ENCODE measurements around the gene TBC1D22A. TPM values are rescaled to one million over a fixed set of nuclear protein-coding genes. Genes with fewer than 3 reads are reported as not detected.

TBC1D22A gene
- total RNA-seq, 1 experiment from 2014 or later, result 32.6 TPM

DNA sequence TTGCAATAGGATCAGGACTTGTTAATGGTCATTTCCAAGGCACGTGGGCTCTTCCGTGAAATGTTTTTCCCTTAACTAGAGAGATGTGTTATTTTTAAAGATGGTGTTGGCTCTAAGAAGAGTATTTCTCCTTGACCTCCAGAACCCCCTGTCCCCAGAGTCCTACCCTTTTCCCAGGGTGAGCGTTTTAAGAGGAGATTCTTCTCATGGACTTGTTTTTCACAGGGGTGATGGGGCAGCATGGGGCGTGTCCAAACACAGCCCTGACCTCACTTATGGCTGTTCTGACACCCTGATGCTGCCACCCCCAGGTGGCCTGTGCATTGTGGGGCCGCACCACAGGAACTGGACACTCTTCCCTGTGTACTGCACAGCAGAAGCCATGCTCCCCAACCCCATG is 335.7 kb downstream of the TBC1D22A start:
- Histone ChIP-seq H3K9me3 (peaks cover 7% of the 10 kb centered on the region; the same call in 1 of the 2 replicates), H3K4me1 (peaks cover 34% of the 10 kb centered on the region), H3K4me3 (ENCODE audit: low read depth, low read length) (no peak overlapping the region), H3K36me3 (ENCODE audit: control insufficient read depth, insufficient read depth, low read length) (peaks cover 2% of the 10 kb centered on the region; the same call in 1 of the 2 replicates), H3K27me3 (replicated peaks; ENCODE audit: control insufficient read depth, insufficient read depth, low read length) (no peaks in the 10 kb centered on the region)
- no peak for DNase-seq
- H3K36me3 Mint-ChIP-seq (ENCODE audit: insufficient read depth, unreplicated experiment), result peaks cover 36% of the 10 kb centered on the region
- no peak overlapping the region for H3K27ac Mint-ChIP-seq (ENCODE audit: unreplicated experiment)
- H3K27me3 Mint-ChIP-seq (ENCODE audit: insufficient read depth, unreplicated experiment), result no peaks in the 10 kb centered on the region
- POLR2A ChIA-PET, result no interaction called here
- H3K4me3 Mint-ChIP-seq (ENCODE audit: unreplicated experiment), result no peak overlapping the region
- peaks cover 16% of the 10 kb centered on the region for H3K4me1 Mint-ChIP-seq (ENCODE audit: low read depth, unreplicated experiment)
- CTCF ChIA-PET, result no interaction called here
- intact Hi-C loops (cut with micrococcal nuclease; ENCODE audit: unreplicated experiment), result no loop called here
- no TSS peak for BruUV-seq (replicated peaks)
- H3K9me3 Mint-ChIP-seq (ENCODE audit: unreplicated experiment), result peaks cover 12% of the 10 kb centered on the region
- TF ChIP-seq, protein P1, sequence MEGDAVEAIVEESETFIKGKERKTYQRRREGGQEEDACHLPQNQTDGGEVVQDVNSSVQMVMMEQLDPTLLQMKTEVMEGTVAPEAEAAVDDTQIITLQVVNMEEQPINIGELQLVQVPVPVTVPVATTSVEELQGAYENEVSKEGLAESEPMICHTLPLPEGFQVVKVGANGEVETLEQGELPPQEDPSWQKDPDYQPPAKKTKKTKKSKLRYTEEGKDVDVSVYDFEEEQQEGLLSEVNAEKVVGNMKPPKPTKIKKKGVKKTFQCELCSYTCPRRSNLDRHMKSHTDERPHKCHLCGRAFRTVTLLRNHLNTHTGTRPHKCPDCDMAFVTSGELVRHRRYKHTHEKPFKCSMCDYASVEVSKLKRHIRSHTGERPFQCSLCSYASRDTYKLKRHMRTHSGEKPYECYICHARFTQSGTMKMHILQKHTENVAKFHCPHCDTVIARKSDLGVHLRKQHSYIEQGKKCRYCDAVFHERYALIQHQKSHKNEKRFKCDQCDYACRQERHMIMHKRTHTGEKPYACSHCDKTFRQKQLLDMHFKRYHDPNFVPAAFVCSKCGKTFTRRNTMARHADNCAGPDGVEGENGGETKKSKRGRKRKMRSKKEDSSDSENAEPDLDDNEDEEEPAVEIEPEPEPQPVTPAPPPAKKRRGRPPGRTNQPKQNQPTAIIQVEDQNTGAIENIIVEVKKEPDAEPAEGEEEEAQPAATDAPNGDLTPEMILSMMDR (IDR thresholded peaks at IDR 0.05; ENCODE audit: insufficient read depth in 1 of 2, low read depth in 1 of 2, low read length in 1 of 2, severe bottlenecking in 1 of 2, unreplicated experiment in 1 of 2), result no peak

DNA sequence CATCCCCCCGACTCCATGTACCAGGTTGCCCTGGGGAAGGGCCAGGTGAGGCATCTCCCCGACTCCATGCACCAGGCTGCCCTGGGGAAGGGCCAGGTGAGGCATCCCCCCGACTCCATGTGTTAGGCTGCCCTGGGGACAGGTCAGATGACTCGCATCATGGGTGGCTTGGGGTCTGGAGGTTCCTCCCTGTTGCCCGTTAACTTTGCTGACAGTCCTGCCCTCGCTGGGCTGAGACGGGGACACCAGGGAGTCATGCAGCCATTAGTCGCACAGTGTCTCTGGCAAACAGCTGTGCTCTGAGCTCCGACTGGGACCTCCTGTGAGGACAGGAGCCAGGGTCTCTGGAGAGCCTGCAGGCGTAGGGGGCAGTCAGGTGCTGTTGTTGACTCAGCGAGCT is 336.1 kb downstream of the TBC1D22A start:
- peaks cover 8% of the 10 kb centered on the region for H3K9me3 Mint-ChIP-seq (ENCODE audit: unreplicated experiment)
- H3K4me1 ChIP-seq, result peaks cover 38% of the 10 kb centered on the region
- H3K4me3 ChIP-seq (ENCODE audit: low read depth, low read length), result no peak overlapping the region
- intact Hi-C loops (cut with micrococcal nuclease; ENCODE audit: unreplicated experiment), result no loop called here
- H3K4me3 Mint-ChIP-seq (ENCODE audit: unreplicated experiment), result no peak overlapping the region
- H3K4me1 Mint-ChIP-seq (ENCODE audit: low read depth, unreplicated experiment), result peaks cover 20% of the 10 kb centered on the region
- peaks cover 40% of the 10 kb centered on the region for H3K36me3 Mint-ChIP-seq (ENCODE audit: insufficient read depth, unreplicated experiment)
- no peak overlapping the region for H3K27ac Mint-ChIP-seq (ENCODE audit: unreplicated experiment)
- CTCF ChIA-PET, result no interaction called here
- TF ChIP-seq, protein P1 (IDR thresholded peaks at IDR 0.05; ENCODE audit: insufficient read depth in 1 of 2, low read depth in 1 of 2, low read length in 1 of 2, severe bottlenecking in 1 of 2, unreplicated experiment in 1 of 2), result no peak
- no TSS peak for BruUV-seq (replicated peaks)
- DNase-seq, result no peak
- POLR2A ChIA-PET, result no interaction called here
- H3K36me3 ChIP-seq (ENCODE audit: control insufficient read depth, insufficient read depth, low read length), result peaks cover 2% of the 10 kb centered on the region; the same call in 1 of the 2 replicates
- H3K27me3 ChIP-seq (replicated peaks; ENCODE audit: control insufficient read depth, insufficient read depth, low read length), result no peaks in the 10 kb centered on the region
- peaks cover 4% of the 10 kb centered on the region; the same call in 1 of the 2 replicates for H3K9me3 ChIP-seq
- H3K27me3 Mint-ChIP-seq (ENCODE audit: insufficient read depth, unreplicated experiment), result no peaks in the 10 kb centered on the region

DNA sequence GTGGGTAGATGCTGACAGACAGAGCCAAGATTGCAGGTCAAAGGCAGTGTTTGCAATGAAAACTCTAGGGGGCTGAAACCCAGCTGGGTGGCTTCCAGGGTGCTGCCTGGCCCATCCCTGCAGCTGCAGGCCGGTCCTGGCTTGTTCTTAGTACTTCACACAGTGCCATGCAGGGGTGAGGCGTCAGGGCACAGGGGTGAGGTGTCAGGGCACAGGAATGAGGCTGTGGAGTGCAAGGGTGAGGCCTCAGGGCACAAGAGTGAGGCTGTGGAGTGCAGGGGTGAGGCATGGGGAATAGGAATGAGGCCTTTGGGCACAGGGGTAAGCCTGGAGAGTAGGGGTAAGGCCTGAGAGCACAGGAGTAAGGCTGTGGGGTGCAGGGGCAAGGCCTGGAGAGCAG is 337.6 kb downstream of the TBC1D22A start:
- H3K9me3 ChIP-seq, result no peaks in the 10 kb centered on the region
- H3K27ac Mint-ChIP-seq (ENCODE audit: unreplicated experiment), result peak overlapping the region; percentile 94
- no peaks in the 10 kb centered on the region for H3K27me3 Mint-ChIP-seq (ENCODE audit: insufficient read depth, unreplicated experiment)
- H3K36me3 Mint-ChIP-seq (ENCODE audit: insufficient read depth, unreplicated experiment), result peaks cover 41% of the 10 kb centered on the region
- ChIA-PET CTCF (no interaction called here), POLR2A (no interaction called here)
- no peak overlapping the region for H3K4me3 Mint-ChIP-seq (ENCODE audit: unreplicated experiment)
- peaks cover 47% of the 10 kb centered on the region for H3K4me1 ChIP-seq
- no peaks in the 10 kb centered on the region for H3K9me3 Mint-ChIP-seq (ENCODE audit: unreplicated experiment)
- no peak overlapping the region for H3K4me3 ChIP-seq (ENCODE audit: low read depth, low read length)
- H3K36me3 ChIP-seq (ENCODE audit: control insufficient read depth, insufficient read depth, low read length), result peaks cover 2% of the 10 kb centered on the region; the same call in 1 of the 2 replicates
- no peak for DNase-seq
- TF ChIP-seq, protein P1 (IDR thresholded peaks at IDR 0.05; ENCODE audit: insufficient read depth in 1 of 2, low read depth in 1 of 2, low read length in 1 of 2, severe bottlenecking in 1 of 2, unreplicated experiment in 1 of 2), result no peak
- intact Hi-C loops (cut with micrococcal nuclease; ENCODE audit: unreplicated experiment), result no loop called here
- peaks cover 25% of the 10 kb centered on the region for H3K4me1 Mint-ChIP-seq (ENCODE audit: low read depth, unreplicated experiment)
- no peaks in the 10 kb centered on the region for H3K27me3 ChIP-seq (replicated peaks; ENCODE audit: control insufficient read depth, insufficient read depth, low read length)
- no TSS peak for BruUV-seq (replicated peaks)
